GM12873 (cell line): ENCODE data around the gene PSMB7.

Experiments
- CTCF ChIP-seq: IDR thresholded peaks from 2 replicates; pipeline ENCODE4 v1.5.1; 2012; ENCODE audit warnings: low read depth, mild to moderate bottlenecking, moderate library complexity, low read length, control low read depth; ENCODE audit not compliant: insufficient read depth; ENCODE audit errors: missing control alignments

Gene PSMB7

GRCh38 chr9:124373386-124373785 lies 41.9 kb downstream of the PSMB7 start:
- TF ChIP-seq CTCF = no peak

- no peak for TF ChIP-seq CTCF
Observed at GRCh38 chr9:124372038-124372437, 43.2 kb downstream of the PSMB7 start.

DNA sequence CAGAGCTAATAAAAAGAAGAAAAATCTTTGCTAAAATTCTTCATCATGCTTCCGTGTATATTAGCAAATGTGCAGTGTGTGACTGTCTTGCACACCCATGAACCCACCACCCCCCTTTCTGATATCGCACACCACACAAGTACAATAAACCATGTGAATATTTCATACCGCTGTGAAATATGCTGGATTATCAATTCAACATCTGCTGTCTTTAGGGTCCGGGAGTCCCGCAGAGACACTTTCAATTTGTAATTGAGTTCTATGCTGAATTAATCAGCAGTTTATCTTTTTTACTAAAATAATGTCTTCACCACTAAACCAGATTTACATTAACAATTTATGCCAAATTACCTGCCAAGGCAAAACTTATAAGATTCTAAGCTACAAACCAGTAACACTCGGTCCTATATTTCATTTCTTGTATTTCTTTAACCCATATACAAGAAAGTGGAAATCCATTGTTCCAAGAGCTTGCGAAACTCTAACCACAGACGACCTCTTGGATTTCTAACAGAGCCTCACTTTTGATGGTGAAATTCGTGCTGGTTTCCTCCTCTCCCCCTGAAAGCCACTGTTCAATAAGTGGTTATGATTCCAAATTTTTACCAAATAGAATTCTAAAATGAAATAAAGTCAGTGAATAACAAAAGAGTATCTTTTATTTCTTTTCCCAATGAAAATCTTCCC lies 44.2 kb downstream of the PSMB7 start:
- TF ChIP-seq CTCF = no peak

GRCh38 chr9:124369231-124369797 lies 45.9 kb downstream of the PSMB7 start:
- TF ChIP-seq CTCF = no peak

DNA sequence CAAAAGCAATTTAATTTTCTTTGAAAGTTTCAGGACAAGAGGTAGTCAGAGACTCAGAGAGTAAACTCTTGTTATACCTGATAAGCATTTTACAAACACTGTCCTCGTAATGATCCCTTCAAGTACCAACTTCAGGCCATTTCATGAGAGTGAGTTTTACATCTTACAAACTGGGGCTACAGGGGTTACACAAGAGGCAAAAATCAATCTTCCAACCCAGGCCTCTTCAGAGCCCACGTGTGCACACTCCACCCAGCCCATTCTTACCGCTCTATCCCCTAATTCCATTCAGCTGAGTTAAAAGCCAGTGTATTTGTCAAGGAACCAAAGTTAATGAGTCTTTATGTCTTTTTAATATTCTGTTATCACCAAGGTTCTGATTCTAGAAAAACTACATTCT lies 46.5 kb downstream of the PSMB7 start:
- TF ChIP-seq CTCF = no peak

GRCh38 chr9:124366476-124367220 lies 48.6 kb downstream of the PSMB7 start:
- TF ChIP-seq CTCF = no peak

GRCh38 chr9:124365036-124365435 lies 50.2 kb downstream of the PSMB7 start:
- no peak for TF ChIP-seq CTCF
